AG08395 (cell line): Measurements from ENCODE around the gene PCARE.

Source experiments
- DNase-seq: peaks from one replicate; pipeline ENCODE4 v3.0.0; 2012; ENCODE audit warnings: mixed read lengths, low spot score

Gene PCARE

DNA sequence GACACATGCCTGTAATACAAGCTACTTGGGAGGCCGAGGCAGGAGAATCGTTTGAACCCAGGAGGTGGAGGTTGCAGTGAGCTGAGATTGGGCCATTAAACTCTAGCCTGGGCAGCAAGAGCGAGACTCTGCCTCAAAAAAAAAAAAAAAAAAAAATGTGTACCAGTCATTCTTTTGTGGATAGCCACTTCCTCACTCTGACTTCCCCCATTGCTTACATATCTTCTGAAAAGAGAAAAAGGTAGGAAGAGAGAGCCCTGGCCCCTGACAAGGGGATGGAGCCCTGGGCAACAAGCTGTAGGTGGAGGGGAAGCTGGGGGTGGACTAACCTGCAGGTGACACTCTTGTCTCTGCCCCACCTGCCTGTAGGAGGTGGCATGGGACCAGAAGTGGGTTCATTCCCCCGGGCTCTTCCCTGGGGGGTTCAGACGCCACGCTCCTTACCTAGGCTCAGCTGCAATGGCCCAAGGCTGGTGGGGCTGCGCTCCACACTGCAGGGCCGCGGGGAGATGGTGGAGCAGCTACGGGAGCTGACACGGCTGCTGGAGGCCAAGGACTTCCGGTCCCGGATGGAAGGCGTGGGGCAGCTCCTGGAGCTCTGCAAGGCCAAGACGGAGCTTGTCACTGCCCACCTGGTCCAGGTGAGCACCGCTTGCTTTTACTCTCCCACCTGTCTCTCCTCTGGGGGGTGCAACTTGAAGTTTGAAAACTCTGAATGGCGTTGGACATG, 39.1 kb downstream of the PCARE start:
- DNase-seq = no peak

DNA sequence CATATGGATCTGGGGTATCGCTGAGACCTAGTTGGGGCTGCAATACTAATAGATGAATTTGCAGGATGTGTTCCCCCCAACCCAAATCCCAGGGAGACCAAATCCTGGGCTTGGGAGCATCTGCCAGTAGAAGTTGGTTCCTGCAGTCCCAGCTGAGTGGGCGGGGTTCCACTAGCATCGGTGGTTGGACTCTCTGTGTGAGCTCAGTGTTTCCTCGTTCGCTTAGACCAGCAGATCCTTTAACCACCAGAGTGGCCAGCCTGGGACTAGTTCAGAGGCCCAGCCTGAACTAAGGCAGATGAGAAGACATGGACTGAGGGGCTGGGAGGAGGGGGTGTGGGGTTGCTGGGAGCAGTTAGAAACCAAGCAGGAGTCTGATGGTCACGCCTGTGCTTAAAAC, 40.7 kb downstream of the PCARE start:
- DNase-seq = no peak

DNA sequence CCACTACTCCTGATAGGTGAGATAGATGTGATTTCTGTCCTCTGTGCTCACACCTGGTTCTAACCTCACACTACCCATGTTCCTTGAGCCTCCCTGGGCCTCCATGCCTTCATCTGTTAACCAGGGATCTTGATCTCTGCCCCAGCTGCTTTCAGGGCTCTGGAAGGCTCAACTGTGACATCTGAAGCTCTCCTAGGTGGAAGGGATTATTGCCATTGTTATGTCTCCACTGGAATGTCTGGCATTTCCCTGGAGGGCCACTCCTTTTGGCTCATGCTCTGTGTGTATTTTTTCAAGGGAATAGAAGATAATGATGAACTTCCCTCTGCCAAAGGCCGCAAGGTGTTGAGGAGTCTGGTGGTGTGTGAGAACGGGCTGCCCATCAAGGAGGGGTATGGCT, 41.2 kb downstream of the PCARE start:
- DNase-seq = peak; percentile 63

DNA sequence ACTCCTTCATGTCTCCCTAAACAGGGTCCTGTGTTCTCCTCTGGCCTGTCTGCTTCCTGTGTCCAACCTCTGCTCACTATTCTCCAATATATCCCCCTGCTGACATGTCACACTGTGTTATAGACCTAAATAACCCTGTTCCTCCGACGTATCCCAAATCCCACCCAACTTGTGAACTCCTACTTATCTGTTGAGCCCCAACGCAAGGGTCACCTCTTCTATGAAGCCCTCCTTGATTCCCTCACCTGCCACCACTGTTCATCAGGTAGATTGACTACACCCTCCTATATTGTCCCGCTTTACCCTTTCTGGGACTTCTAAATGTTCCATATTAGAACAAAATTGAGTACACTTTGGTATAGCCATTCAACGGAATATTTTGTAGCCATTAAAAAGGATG, 42.1 kb downstream of the PCARE start:
- DNase-seq = no peak

DNA sequence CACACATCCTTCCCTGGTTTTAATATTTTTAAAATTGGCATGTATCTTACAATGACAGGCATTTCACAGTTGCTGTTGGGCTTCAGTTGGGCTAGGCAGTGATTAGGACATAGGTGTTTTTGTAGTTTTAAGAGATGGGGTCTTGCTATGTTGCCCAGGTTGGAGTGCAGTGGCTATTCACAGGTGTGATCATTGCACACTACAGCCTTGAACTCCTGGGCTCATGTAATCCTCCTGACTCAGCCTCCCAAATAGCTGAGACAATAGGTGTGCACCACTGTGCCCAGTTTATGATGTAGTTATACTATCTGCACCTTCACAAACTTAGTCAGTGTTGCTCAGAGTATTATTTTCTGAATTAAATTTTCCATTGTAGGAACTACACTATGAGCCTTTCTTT, 43.3 kb downstream of the PCARE start:
- DNase-seq = no peak

DNA sequence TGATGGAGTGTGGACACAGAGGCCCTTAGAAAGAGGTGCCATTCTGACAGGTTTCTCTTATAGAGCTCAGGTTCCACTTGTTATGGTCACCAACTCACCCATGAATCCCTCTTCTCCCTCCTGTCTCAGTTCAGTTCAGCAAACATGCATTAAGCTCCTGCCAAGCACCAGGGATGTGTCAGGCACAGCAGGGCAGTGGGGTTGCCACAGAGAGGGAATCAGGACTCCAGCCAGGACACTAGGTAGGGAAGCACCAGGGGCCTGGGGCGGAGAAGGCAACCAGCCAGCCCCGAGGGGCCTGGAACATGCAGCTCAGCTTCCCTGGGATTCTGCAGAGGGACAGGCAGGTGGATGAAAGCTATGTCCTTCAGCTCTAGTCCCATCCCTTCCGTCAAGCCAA, 48.6 kb downstream of the PCARE start:
- DNase-seq = no peak

DNA sequence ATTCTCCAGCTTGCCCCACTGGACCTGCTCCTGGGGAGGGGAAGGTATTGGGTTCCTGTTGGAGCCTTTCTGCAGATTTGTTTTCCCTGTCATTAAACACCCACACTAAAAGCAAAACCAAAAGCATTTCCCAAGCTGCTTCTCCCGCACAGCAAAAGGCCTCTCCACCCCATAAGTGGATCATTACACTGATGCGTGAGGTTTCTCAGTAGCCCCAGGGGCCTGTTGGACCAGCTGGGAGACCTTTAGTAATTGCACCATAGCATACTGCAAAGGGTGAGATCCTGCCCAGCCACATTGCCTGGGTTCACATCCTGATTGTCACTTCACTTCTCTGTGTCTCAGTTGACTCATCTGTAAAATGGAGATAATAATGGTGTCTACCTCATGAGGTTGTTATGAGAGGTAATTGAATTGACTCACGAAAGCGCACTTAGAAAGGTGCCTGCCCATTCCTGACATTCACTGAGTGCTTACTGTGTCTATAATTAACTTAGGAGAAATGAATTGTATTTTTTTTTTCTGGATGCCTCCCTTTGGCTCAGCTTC, 49.4 kb downstream of the PCARE start:
- DNase-seq = no peak

DNA sequence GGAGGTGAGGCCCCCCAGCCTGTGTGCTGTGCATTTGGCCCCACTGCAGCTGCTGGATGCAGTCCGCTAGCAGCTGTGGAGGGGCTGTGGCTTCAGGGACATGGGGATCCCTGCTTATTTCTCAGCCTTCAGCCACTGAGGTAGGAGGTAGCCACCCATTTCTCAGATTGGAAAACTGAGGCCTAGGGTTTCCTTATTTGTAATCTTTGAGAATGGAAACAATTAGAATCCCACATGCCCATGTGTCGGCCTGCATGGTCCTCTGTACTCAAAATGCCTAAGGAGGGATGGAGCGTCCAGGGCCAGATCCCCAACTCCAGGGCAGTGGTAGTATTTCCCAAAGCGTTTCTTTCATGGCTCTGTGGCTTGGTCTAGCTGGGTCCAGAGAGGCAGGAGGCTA, 51.1 kb downstream of the PCARE start:
- DNase-seq = no peak

DNA sequence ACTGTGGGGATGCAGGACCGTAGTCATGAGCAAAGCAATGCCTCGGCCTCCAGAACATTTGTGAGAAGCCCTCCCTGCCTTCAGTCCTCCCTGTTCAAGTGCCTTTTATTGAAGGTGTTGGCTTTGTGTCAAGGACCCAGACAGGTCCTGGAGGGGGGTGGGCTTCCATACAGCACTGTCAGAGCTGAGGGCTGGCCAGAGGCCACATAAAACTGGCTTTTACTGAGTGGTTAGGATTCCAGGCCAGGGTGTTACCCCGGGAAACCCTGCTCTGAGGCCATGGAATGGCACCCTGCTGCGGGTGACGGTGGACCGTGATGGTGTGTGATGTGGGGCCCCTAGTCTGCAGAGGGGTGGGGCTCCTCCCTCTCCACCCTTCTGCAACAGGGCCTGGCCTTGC, 51.6 kb downstream of the PCARE start:
- no peak for DNase-seq

DNA sequence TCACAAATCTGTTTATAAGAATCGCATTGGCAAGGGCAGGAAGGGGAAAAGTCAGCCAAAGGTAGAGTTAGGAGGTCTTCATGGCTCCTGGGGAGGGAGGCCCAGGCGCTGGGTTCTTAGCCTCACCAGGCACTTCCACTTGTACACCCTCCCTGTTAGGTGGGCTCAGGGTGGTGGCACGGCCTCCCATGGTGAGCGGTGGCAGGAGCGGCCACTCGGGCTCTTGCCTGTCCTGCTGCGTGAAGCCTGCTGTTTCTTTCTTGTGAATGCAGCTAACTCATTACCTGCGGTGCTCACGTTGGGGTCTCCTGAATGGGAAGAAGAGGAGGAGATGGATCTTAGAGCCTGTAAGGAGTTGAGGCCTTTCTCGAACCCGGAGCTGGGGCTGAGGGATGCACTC, 52.4 kb downstream of the PCARE start:
- DNase-seq = no peak

DNA sequence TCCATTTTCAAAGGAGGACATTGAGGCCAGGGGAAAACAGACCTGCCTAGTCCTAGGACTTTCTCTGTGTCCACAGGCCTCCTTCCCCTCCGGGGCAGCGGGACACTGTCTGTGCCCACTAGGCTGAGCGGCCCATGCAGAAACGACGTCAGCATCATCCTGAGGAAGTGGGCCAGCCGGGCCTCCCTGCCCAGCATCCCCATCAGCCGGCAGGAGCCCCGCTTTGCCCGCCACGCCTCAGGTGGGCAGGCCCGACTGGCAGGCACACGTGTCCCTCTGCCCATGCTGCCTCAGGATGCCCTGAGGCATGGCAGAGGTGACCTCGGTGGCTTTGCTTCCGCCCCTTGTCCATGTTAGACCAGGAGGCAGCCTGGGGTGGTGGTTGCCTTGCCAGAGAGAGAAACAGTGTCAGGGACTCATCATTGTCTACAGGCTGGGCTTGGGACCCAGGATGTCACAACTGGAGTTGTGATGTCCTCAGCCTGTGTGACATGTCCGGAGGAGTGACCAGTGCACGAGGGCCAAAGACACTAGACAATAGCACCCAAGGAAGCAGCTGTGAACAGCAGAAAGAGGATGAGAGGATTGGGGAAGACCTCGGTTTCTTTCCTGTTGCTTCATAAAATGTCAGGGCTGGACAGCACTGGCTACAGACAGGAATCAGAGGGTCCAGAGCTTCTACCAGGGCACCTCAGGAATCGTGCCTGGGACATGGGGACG, 56.4 kb downstream of the PCARE start:
- no peak for DNase-seq

DNA sequence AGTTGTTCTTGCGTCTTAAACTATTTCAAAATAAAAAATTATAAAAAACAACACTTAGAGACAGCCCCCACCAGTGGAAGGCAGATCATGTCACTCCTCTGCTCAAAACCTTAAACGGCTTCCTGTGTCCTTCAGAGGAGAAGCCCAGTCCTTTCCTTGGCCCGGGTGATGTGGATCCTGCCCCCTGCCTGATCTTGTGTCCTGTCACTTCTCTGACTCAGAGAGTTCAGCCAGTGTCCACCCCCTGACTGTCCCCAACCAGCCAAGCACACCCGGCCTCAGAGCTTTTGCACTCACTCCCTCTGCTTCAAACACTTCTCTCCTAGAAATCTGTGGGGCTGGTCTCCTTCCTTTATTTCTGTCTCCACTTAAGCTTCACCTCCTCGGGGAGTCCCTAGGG, 57.8 kb downstream of the PCARE start:
- DNase-seq = peak; percentile 21

DNA sequence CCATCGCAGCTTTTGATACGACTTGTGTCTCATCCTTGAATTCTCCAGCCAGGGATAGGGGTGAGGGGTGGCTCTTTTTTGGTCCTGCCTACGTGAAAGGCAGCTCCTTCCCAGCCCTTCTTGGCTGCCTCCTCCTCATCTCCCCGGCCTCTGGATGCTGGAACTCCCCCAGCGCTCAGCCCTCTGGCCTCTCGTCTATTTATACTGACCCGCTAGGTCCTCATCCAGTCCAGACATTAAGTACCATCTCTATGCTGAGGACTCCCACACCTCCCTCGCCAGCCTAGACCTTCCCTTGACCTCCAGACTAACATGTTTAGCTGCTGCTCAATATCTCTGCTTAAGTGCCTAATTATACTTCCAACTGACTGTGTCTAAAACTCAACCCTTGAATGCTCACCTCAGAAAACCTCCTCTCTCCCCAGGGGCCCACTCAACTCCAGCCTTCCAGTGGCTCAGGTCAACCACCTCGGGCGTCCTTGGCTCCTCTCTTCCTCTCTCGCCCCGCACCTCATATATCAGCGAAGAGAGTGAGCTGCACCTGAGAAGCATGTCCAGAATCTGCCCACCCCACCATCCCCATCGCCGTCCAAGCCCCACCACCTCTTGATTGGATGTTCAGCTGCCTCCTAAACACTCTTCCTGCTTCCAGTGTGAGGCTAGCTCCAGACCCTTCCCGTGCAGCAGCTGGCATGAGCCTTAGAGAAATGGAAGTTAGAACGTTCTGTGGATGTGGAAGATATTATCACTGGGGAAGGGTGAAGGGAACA, 58.4 kb downstream of the PCARE start:
- no peak for DNase-seq

DNA sequence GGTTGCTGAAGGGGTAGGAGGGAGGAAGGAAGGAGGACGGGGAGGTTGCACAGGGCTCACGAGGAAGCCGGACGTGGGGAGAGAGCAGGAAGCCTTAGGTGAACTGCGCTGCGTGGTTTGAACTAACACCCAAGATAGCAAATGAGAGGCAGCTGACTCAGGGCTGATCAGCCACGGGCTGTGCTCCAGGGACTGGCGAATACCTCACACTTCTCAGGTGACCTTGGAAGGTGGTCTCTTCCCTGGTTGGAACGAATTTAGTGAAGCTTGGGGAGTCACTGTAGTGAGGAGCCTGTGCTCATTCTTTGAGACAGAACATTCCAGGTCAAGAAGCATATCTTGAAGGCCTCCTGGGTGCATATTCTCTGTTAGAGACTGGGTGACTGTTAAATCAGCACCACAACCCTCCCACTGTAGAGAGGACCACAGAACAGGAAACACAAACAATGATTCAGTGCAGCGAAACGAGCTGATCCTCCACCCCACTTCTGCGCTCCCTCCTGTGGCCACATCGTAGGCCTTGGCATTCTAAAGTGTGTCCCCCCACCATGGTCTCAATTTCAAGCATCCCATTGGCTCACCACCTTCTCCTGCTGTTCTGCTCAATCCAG, 59.4 kb downstream of the PCARE start:
- no peak for DNase-seq

DNA sequence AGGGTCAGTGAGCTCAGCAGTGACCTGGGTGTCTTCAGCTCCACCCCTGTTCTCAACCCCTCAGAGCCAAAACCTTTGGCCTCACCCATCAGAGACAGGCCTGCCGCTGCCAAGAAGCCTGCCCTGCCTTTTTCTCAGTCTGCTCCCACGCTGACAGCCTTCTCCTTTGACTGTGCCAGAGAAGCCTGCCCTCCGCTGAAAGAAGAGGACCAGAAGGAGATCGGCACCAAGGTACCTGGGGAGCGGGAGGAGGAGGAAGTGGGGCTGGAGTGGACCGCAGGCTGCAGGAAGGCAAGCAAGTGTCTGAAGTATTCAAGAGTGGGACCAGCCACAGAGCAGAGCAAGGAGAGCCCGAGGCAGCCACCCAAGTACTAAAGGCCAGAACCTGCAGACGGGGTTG, 60.0 kb downstream of the PCARE start:
- no peak for DNase-seq

DNA sequence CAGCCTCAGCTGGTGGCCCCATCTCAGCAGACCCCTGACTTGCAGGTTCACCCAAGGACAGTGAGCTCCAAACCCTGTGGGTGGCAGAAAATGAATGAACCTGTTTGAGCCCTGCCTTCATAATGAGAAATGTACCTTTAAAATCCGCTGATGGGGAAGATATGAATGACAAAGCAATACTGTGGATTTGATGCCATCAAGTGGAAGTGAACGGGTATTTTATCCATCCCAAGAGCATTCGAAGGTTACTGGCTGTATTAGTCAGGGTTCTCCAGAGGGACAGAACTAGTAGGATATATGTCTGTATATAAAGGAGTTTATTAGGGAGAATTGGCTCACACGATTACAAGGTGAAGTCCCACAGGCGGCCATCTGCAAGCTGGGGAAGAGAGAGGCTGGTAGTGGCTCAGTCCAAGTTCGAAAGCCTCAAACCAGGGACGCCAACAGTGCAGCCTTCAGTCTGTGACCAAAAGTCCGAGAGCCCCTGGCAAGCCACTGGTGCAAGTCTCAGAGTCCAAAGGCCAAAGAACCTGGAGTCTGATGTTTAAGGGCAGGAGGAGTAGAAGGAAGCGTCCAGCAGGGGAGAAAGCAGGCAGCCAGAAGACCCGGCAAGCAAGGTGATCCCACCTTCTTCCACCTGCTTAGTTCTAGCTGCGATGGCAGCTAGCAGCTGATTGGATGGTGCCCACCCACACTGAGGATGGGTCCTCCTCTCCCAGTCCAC, 61.1 kb downstream of the PCARE start:
- DNase-seq = no peak

DNA sequence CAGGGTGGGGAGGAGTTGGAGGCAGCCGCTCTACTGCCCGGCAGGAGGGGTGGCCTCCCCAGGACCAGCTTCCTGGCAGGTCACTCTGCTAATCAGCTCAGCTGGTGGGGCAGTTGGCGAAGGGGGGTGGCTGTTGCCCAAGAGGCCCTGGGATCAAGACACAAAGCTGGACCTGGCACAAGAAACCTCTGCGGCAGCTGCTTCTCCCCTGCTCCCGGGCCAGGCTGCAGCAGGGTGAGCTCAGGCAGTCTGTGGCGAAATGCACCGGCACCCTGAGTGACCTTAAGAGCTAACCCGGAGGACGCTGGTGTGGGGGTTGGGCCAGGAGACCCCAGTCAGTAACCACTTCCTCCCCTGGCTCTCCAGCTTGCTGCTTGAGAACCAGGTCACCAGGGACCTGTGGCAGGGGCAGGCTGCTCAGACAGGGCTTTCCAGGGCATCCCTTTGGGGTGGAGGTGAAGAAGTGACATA, 62.1 kb downstream of the PCARE start:
- no peak for DNase-seq
